PC-3 (cell line): ENCODE results near the gene ZNF518B.

Experiments used
- EZH2 ChIP-seq: fragments of 300-600 bp; sonication (generic); IDR thresholded peaks from one replicate; pipeline ENCODE4 v1.6.1; 2017; ENCODE audit warnings: antibody characterized with exemption, mild to moderate bottlenecking, low read length; ENCODE audit not compliant: unreplicated experiment
- EZH2phosphoT487 ChIP-seq: fragments of 300-600 bp; sonication (generic); IDR thresholded peaks from 2 replicates; pipeline ENCODE4 v1.6.1; 2018; ENCODE audit warnings: mild to moderate bottlenecking, antibody characterized with exemption, low read length, borderline replicate concordance
- TF ChIP-seq, protein P1 (sequence below): fragments of 300-600 bp; sonication (generic); conservative IDR thresholded peaks from 2 replicates; pipeline ENCODE4 v1.5.1; 2017; ENCODE audit warnings: antibody characterized with exemption, low read depth, mild to moderate bottlenecking, low read length

DNA sequence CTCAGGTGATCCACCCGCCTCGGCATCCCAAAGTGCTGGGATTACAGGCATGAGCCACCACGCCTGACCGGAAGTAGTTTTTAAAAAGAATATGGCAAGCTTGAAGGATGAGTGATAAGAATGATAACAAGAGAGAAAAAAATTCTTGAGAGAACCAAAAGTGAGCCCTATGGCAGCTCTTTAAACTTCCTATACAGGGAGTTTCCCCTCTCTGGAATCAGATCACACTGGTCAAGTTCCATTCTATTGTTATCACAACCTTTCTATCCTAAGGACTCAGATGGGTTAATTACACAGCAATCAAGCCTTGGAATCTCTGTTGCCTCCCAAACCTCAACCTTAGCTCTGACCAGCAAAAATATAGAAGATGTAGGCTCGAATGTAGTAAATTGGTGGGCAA is 33.8 kb upstream of the ZNF518B start:
- TF ChIP-seq EZH2 = no peak
- TF ChIP-seq, protein P1, sequence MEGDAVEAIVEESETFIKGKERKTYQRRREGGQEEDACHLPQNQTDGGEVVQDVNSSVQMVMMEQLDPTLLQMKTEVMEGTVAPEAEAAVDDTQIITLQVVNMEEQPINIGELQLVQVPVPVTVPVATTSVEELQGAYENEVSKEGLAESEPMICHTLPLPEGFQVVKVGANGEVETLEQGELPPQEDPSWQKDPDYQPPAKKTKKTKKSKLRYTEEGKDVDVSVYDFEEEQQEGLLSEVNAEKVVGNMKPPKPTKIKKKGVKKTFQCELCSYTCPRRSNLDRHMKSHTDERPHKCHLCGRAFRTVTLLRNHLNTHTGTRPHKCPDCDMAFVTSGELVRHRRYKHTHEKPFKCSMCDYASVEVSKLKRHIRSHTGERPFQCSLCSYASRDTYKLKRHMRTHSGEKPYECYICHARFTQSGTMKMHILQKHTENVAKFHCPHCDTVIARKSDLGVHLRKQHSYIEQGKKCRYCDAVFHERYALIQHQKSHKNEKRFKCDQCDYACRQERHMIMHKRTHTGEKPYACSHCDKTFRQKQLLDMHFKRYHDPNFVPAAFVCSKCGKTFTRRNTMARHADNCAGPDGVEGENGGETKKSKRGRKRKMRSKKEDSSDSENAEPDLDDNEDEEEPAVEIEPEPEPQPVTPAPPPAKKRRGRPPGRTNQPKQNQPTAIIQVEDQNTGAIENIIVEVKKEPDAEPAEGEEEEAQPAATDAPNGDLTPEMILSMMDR = no peak
- no peak for TF ChIP-seq EZH2phosphoT487
